Measurements from ENCODE around the gene HLA-DPB1.

The HLA-DPB1 gene

GRCh38 chr6:33116841-33117711, 41.3 kb downstream of the HLA-DPB1 start:
- peak; percentile 33 for DNase-seq
- H3K9me3 ChIP-seq (ENCODE audit: severe bottlenecking): no peaks in the 10 kb centered on the region
- no peak for TF ChIP-seq CTCF (IDR thresholded peaks at IDR 0.05; ENCODE audit: low read depth, low read length)
- no peaks in the 10 kb centered on the region for H3K36me3 ChIP-seq
- H3K27ac ChIP-seq: no peak overlapping the region
- peak overlapping the region; percentile 29 for H3K4me3 ChIP-seq (ENCODE audit: low read depth, low read length)
- no peaks in the 10 kb centered on the region for H3K27me3 ChIP-seq (ENCODE audit: insufficient read depth, low read depth, severe bottlenecking)

- Histone ChIP-seq H3K27ac (no peak overlapping the region), H3K27me3 (ENCODE audit: insufficient read depth, low read depth, severe bottlenecking) (no peaks in the 10 kb centered on the region), H3K9me3 (ENCODE audit: severe bottlenecking) (no peaks in the 10 kb centered on the region), H3K36me3 (no peaks in the 10 kb centered on the region), H3K4me3 (ENCODE audit: low read depth, low read length) (no peak overlapping the region)
- DNase-seq: peak; percentile 4
- TF ChIP-seq CTCF (IDR thresholded peaks at IDR 0.05; ENCODE audit: low read depth, low read length): no peak
These were observed 42.1 kb downstream of the HLA-DPB1 start for GRCh38 chr6:33117811-33118277.

DNA sequence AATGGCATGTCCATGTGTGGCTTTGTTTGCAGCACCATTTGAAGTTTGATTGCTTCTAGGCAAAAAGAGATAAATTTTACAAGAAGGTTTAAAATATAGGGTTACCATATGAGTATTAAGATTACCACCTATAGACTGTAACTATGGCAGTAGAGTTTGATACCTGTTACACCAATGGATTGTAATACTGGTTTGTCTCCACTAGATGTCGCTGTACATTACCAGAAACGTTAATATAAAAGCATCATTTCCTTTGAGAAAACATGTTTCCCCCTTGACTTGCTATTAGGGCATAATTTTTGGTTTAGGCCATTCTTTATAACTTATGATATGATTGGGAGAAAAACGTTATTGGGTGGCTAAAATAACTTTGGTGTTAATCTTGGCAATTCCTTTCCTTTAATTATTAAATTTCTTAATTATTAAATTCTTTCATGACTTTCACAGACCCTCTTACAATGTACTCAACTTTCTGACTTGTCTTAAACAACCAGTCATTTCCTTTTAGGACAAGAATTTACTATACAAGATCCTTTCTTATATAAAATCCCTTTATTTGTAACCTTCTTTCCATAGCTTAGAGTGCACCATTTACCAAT, 42.8 kb downstream of the HLA-DPB1 start:
- no peaks in the 10 kb centered on the region for H3K36me3 ChIP-seq
- TF ChIP-seq CTCF (IDR thresholded peaks at IDR 0.05; ENCODE audit: low read depth, low read length): peak; percentile 47
- no peaks in the 10 kb centered on the region for H3K9me3 ChIP-seq (ENCODE audit: severe bottlenecking)
- H3K4me3 ChIP-seq (ENCODE audit: low read depth, low read length): no peak overlapping the region
- no peak overlapping the region; the same call in 1 of the 2 replicates for H3K27ac ChIP-seq
- H3K27me3 ChIP-seq (ENCODE audit: insufficient read depth, low read depth, severe bottlenecking): no peaks in the 10 kb centered on the region
- peak; percentile 20 for DNase-seq

DNA sequence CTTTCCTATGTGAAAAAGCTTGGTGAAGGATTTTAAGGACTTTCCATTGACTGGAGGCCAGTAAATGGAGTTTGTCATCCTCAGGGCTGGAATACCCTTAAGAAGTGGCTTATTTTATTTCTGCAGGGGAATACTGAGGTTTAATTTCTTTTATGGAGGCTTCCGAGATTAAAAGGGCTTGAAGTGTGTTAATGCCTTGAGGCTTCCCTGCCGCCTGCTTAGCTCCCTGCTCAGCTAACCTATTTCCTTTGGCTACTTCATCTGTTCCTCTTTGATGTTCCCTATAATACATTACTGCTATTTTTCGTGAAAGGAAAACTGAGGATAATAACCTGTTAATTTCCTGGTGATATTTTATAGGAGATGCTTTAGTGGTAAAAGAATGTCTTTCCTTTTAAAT, 44.2 kb downstream of the HLA-DPB1 start:
- Histone ChIP-seq H3K36me3 (no peaks in the 10 kb centered on the region; the same call in 1 of the 2 replicates), H3K4me3 (ENCODE audit: low read depth, low read length) (no peak overlapping the region), H3K9me3 (ENCODE audit: severe bottlenecking) (peaks cover 10% of the 10 kb centered on the region), H3K27me3 (ENCODE audit: insufficient read depth, low read depth, severe bottlenecking) (no peaks in the 10 kb centered on the region), H3K27ac (peak overlapping the region; percentile 67)
- TF ChIP-seq CTCF (IDR thresholded peaks at IDR 0.05; ENCODE audit: low read depth, low read length): no peak
- DNase-seq: peak; percentile 72

DNA sequence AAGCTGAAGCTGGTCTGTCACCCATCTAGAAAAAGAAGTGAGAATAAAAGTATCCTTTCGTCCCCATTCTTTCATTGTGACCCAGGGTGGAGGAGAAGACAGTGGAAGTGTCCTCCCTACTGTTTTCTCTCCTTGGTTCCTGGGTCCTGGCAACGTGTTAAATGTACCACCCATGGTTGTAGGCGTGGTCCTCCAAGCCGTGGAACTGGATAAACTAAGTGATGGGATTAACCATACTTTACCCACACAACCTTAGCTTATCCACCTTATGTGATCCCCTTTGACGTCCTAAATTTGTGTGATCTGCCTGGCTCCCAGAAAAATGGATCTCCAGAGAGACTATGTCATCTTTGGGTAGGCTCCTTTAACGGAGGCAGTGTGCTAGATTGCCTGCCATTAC, 47.4 kb downstream of the HLA-DPB1 start:
- TF ChIP-seq CTCF (IDR thresholded peaks at IDR 0.05; ENCODE audit: low read depth, low read length): no peak
- peak overlapping the region; percentile 67 for H3K27ac ChIP-seq
- H3K4me3 ChIP-seq (ENCODE audit: low read depth, low read length): peak overlapping the region; percentile 34
- DNase-seq: peak; percentile 66
- H3K36me3 ChIP-seq: no peaks in the 10 kb centered on the region; the same call in 1 of the 2 replicates
- peaks cover 10% of the 10 kb centered on the region for H3K9me3 ChIP-seq (ENCODE audit: severe bottlenecking)
- no peaks in the 10 kb centered on the region for H3K27me3 ChIP-seq (ENCODE audit: insufficient read depth, low read depth, severe bottlenecking)

Data from WERI-Rb-1 (cell line).